GM21447 (cell line): ENCODE data around the gene SPAG9.
A peak's percentile ranks its signal among the peaks of the same experiment; 100 is the strongest.
"Not testable (repeated sequence)": the region's sequence is repeated elsewhere in the genome, so short reads cannot be mapped to it uniquely, and the experiment has no call there.

Experiments
- ATAC-seq: cut with Tn5 transposase; IDR thresholded peaks from one replicate; pipeline ENCODE4 v1.9.1; 2021; ENCODE audit not compliant: unreplicated experiment

The SPAG9 gene

DNA sequence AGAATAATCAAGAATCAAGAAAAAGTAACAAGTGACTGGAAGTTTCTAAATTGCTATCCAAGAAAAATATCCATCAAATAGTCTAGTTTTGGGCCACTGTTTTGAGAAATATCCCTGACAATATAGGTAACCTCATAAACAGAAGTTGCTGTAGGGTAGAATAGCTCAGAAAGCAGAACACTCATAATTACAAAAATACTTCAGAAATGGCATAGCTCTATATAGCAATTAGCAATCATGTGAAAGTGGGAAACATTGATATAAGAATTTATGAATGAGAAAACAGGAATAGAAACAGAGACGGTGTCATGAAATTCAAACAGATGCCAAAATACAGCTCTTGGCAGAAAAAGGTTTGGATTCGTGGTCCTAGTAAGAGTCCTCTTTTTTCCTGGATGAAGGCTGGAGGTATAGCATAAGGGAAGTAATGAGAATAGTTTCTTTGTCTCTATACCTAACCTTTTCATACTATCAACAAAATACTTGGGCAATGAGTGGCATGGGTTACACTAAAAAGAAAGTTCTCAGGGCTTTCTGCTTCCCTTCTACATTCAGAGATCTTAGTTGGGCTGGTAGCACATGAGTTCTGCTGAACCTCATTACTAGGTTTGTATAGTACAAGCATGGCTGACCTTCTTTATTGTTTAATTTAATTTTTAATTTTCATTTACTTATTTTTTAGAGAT lies 33.5 kb downstream of the SPAG9 start:
- ATAC-seq, result no peak

DNA sequence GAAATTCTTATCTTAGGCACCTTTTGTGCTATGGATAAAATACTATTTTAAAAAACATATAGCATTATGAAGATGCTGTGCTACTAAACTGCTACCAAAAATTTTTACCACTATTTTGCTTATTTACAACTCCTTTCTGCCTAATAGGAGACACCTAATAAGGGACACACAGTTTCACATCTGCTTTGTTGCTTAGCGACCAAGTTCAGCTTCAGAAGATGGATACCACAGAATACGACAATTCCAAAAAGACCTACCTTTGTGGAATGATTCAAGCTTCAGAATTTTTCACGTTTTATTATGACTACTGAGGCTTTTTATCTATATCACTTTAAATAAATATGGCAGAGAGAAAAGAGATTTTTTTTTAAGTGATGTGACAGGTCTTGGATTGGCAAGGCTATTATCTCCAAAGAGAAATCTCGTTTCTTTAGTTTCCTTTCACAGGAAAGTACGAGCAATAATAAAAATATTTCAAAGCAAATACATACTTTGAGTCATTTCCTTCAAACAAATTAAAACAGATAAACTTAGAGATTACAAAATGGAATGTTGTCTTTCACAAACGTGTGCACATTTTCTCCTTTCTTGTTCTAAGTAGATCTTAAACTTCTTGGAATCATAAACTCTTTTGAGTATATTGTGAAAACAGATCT lies 35.4 kb downstream of the SPAG9 start:
- no peak for ATAC-seq

DNA sequence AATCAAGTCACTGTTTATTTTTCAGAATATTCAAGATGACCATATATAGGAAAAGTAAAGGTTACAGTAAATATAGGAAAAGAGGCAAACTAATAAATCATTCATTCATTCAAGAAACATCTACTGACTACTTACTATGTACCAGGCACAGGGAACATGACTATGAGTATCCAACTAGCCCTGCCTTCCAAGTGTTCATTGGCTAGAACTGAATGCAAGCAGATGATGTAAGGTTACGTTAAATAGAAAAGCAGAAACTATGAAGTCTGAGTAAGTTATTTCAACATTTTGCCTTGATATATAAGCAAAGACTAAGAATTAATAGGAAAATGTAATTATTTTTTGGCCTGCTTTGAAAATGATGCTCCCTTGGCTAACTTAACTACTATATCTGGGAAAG lies 36.7 kb downstream of the SPAG9 start:
- ATAC-seq, result no peak

DNA sequence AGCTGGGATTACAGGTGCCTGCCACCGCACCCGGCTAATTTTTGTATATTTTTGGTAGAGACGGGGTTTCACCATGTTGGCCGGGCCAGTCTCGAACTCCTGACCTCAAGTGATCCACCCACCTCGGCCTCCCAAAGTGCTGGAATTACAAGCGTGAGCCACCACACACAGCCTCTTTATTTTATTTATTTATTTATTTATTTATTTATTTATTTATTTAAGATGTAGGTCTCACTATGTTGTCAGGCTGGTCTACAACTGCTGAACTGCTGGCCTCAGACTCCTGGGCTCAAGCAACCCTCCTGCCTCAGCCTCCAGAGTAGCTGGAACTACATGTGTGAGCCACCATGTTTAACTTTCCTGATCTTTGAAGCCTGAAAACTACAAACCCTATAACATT lies 37.3 kb downstream of the SPAG9 start:
- not testable (repeated sequence) for ATAC-seq

DNA sequence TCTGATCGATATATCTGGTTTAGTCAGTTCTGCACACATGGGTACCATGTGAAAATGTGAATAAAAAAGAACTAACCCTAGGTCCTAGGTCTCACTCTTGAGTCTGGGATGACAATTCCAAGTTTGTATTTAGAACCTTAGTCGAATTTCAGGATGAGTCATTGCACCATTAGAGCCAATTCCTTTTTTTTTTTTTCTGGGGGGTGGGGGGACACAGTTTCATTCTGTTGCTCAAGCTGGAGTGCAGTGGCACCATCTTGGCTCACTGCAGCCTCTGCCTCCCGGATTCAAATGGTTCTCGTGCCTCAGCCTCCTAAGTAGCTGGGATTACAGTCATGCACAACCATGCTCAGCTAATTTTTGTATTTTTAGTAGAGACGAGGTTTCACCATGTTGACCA lies 41.6 kb downstream of the SPAG9 start:
- no peak for ATAC-seq

DNA sequence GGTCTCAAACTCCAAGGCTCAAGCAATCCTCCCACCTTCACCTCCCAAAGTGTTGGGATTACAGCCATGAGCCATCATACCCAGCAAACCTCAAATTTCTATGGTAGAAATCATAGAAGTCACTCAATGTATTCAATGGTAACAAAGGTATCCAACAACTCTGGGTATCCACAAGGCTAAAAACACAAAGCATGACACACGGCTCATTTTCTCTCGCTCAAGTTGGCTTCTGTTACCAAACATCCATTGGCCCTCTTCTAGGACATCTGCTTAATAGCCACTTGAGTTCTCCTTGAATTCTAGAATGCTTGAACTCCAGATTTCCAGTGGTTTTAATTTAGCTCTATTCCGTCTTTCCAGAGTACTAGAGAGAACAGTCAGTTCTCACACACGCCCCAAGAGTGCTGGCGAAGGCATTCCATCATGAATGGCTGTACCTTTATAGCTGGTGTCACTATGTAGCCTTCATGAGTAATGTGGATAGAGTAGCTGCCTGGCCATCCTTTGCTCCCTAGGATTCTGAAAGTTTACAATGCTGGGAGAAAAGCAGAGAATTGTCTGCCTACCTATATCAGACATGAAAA lies 42.6 kb downstream of the SPAG9 start:
- no peak for ATAC-seq

DNA sequence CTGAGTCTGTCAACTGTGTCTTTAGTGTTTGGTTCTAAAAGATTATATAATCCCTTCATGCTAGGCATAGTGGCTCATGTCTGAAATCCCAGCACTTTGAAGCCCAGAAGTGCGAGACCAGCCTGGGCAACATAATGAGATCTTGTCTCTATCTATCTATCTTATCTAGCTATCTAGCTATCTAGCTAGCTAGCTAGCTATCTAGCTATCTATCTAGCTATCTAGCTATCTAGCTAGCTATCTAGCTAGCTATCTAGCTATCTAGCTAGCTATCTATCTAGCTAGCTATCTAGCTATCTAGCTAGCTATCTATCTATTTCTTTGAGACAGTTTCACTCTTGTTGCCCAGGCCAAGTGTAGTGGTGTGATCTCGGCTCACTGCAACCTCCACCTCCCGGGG lies 43.8 kb downstream of the SPAG9 start:
- no peak for ATAC-seq

DNA sequence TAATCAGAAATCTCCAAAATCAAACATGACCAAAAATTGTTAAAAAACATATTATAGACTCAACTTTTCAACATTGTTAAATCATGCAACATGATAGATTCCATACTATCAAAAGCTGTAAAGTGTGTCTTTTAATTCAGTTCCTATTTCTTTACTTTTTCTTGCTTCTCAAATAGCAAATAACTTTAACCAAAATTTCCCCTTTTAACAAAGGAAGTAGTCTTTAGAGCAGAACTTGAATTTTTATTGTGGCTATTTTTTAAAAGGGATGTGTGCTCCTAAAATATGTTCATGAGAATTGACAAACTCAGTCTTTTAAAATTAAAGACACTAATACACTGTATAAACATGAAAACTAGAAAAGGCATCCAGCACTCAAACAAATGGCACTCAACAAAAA lies 49.1 kb downstream of the SPAG9 start:
- no peak for ATAC-seq

DNA sequence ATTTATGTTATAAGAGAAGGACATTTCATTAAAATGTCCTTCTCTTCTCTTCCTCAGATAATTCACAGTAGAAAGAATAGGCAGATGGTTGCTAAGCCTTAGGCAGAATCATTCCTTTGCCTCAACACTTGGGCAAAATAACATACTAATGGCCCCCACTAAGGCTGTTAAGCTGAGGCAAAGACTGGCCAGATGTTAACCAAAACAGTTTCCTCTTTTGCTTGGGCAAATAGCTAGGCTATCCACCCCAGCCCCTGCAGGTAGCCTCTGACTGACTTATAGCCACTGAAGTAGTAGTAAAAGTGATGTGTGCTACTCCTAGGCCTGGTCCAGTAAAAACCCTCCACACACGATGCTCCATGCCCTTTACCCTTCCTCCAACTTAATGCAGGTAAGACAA lies 55.2 kb downstream of the SPAG9 start:
- no peak for ATAC-seq

DNA sequence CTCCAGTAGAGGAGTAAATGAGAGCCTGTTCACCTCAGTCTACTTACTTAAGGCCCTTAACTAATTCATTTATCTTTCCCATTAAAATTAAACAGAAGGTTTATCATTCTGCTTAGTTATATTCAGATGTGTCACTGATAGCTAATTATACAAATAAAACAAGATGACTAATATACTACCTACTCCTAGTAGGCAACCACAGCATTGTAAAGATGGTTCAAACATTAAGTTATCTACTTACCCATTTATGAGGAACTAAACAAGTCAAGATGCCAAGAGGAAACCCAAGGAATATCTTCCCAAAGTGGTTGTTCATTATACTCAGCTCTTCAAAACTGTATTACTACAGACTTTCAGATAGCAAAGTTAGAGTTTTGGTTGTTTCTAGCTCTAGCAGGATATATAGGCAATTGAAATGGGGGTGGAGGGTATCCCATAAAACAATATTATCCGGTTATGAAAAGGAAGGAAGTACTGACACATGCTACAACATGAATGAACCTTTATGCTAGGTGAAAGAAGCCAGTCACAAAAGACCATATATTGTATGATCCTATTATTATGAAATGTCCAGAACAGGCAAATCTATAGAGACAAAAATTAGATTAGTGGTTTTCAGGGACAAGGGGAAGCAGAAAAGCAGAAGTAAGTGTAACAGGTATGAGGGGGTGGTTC lies 56.5 kb downstream of the SPAG9 start:
- no peak for ATAC-seq

DNA sequence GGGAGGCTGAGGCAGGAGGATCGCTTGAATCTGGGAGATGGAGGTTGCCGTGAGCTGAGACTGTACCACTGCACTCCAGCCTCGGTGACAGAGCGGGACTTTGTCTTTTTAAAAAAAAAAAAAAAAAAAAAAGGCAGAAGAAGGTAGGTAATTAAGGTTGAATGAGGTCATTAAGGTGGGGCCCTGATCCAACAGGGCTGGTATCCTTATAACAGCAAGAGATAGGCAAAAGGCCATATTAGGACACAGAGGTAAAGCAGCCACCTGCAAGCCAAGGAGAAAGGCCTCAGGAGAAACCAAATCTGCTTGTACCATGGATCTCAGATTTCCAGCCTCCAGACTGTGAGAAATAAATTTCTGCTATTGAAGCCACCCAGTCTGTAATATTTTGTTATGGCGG lies 60.3 kb downstream of the SPAG9 start:
- ATAC-seq, result no peak

DNA sequence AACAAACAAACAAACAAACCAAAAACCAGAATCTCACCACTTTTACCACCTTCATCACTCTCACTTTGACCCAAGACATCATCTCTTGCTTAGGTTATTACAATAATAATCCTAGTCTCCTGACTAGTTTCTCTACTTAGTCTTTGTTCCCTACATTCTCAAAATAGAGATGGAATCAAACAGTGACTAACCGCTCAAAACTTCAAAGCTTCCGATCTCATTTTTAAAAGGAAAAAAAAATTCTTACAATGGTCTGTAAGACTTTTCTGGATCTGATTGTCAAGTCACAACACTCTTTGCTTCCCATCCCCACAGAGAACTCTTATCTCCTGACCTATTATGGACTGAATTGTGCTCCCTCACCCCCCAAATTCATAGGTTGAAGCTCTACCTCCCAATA lies 60.9 kb downstream of the SPAG9 start:
- ATAC-seq, result no peak

DNA sequence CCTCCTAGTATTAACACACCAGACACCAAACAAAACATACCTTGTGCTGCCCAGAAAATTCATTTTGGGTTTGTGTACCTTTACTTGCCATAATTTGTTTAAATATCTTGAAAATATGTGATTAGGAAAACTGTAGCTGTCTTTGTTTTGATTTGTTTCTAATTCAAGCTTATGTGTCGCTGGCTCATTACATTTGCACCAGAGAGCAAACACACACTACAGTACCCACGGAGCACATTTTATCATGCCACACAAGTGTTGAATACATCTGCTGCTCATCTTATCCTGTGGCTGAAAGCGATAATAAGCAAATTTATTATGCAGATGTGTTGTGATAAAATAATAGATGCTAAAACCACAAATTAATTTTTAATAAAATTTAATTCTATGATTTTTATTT lies 63.1 kb downstream of the SPAG9 start:
- ATAC-seq, result no peak

DNA sequence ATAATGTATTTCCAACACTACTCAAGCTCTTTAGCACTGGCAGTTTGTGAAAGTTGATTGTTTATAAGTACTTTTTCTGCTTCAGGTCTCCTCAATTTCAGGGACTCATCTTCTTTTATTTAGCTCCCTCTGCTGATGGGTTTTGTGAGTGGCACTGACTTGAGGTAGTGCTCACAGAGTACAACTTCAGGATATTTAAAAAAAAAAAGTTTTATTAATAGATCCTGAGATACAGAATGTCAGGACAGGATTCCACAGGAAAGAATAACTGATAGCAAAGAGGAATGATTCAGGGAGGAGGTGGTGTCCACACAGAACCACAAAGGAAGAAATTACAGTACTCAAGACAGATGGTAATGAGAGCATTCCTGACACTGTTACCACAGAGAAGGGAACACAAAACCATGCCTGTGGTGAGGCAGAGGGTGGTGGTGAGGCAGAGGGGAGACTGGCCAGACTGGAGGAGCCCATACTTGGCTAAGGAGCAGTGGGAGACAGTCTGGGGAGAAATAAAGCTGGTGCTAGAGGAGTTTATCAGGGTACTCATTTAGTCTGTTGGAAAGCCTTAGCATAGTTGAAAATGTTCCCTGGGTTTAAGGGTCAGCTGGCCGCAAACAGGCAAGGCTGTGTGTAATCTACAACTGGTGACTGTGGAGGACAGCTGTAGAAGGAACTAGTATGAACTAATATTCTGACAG lies 63.7 kb downstream of the SPAG9 start:
- ATAC-seq, result no peak

DNA sequence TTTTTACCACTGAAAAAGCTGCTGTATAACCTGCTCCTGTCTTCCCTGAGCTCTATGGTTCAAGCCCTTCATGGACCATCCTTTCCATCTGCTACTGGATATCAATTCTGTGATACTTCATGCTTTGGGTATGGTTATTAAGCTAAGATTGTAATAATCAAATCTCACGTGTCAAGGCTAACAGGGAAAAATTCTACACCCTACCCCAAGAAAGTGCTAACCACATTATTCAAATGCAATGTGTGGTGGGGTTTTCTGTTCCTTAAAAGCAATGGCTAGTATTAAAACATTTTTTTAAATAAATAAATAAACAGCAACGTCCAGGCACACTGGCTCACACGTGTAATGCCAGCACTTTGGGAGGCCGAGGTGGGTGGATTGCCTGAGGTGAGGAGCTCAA lies 65.9 kb downstream of the SPAG9 start:
- ATAC-seq, result no peak

DNA sequence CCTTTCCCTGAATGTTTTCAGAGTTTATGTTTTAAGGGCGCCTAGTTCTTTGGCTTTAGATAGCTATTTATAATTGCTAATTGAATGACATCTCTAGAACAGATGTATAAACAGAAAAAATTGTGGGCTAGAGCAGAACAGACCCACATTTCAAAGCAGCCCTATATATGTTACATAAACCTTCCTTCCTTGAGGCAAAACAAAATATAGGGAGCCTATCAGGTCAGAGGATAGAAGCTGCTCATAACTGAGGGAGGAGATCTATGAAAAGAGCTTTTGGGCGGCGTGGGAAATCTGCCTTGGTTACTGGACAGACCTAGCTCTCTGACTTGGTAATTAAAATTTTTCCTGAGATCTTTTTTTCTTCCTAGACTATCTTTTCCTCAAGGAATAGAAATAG lies 68.4 kb downstream of the SPAG9 start:
- no peak for ATAC-seq

DNA sequence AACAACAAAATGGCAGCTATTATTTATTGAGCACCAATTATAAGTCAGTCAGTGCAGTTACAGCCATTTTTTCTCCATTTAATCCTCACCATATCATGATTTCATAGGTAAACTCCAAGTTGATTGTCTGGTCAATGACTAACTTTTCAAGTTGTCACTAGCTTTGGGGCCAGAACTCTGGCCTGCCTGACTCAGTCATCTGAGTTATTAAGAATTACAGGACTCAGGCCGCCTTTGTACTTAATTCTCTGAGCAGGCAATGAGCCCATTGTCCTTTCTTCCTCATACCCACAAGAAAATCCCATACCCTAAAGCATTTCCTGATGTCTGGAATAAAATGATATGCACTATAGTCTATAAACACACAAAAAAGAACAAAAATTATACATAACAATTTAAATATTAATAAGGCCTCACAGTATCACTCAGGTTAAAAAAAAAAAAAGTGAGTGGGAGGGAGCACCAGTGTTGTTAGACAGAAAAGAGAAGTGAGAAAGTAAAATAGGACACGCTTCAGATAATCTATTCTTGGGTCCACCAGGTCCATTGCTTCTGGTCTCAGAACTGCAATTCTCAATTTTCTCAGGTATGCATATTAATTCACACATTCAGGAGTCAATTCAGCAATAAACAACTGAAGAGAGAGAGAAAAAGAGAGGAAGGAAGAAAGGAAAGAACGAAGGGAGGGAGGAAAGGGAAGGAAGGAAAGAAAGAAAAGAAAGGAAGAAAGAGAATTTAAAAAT lies 70.2 kb downstream of the SPAG9 start:
- peak; percentile 92 for ATAC-seq

DNA sequence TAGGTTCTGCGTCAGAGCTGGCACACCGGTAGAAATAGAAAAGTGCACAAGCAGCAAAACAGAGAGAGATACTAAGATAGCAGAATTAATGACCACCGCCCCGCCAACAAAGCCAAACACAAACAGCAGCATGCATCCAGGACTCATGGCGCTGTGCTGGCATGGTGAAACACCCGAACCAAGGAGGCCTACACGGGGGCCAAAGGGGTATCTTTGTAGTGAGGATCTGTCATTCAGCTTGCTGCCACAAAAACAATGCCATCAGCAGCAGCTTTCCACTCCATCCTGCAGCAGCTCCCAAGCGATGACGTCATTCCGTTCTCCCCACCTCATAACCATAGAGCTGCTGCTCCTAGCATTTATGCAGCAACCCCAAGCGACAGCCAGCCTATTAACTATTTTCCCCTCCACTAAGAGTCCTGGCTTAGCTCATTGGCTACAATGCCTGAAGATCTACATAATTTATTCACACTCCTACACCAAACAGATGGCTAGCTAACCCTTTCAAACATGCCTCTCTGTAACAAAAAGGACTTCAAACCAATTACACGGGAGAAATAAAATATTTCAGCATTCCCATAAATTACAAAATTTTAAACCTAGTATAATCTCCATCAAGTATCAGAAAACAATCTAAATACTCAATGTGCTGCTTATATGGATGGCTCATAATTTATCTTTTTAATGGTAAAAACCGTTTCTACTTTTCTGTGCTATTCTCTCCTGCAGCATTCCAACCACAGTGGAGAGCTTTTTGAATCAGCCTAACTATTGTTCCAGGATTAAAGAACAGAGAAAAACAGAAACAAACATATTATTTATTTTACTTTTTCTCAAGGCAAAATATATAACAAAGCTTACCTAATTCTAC lies 73.9 kb downstream of the SPAG9 start:
- no peak for ATAC-seq

DNA sequence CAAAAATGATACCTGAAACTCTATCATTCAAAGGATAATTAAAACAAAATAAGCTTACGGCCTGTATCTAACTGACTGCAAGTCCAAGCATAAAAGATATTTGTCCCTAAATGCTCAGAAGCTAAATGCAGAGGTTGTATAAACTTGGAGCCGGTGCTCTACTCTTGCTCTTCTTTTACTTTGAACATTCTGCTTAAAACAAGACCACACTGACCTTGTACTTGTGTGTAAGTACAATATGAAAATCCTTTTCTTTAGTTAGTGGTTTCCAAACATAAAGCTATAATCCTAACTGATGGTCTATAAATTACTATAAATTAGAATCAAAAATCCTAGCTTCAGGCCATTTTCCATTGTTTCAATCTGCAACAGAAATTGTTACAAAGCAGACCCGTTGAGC lies 74.6 kb downstream of the SPAG9 start:
- no peak for ATAC-seq

DNA sequence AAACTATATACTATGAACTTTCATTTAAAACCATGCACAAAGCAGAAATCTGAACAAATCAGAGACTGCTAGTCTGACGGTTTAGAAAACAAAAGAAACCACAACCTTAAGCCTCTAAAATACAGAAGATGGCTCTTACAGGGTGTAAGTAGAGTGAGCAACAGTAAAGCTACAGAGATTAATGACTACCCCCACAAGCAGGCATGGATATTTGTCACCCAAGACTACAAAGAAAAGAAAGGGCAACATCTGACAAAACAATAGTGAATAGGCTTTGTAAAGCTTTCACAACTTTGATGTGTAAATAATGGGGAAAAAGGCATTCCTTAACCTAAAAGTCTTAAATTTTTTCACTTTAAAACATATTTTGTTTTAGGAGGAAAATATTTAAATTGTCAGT lies 75.0 kb downstream of the SPAG9 start:
- ATAC-seq, result no peak
